ENCODE results near the gene COL4A4.
"Not testable (repeated sequence)": the region's sequence is repeated elsewhere in the genome, so short reads cannot be mapped to it uniquely, and the experiment has no call there.

Gene COL4A4

GRCh38 chr2:227079726-227080125 lies 84.3 kb downstream of the COL4A4 start:
- ATAC-seq (ENCODE audit: insufficient read depth, low read depth) (no peak), DNase-seq (no peak)
- H3K27me3 ChIP-seq (ENCODE audit: insufficient read depth, low read length, poor library complexity), result peaks cover 3% of the 10 kb centered on the region
- H3K36me3 ChIP-seq (ENCODE audit: insufficient read depth, low read length), result no peaks in the 10 kb centered on the region
- TF ChIP-seq CTCF (IDR thresholded peaks at IDR 0.05; ENCODE audit: borderline replicate concordance, extremely low read depth, low read length, poor library complexity, severe bottlenecking), result no peak
- TF ChIP-seq EZH2 (IDR thresholded peaks at IDR 0.05; ENCODE audit: borderline replicate concordance, low read depth, low read length, severe bottlenecking), result no peak
- H3K27ac ChIP-seq (ENCODE audit: low read length), result no peak overlapping the region
- no peaks in the 10 kb centered on the region for H4K20me1 ChIP-seq (ENCODE audit: insufficient read depth, low read length)
- no peaks in the 10 kb centered on the region for H3K79me2 ChIP-seq (ENCODE audit: insufficient read depth, low read length)
- H3K9ac ChIP-seq (ENCODE audit: low read depth, low read length), result no peak overlapping the region
- no peak overlapping the region for H3K4me3 ChIP-seq (ENCODE audit: low read depth in 1 of 2, low read length in 2 of 2)
- H3K4me1 ChIP-seq (ENCODE audit: insufficient read depth, low read length), result no peaks in the 10 kb centered on the region
- no peak overlapping the region for H2AFZ ChIP-seq (ENCODE audit: low read depth, low read length)
- H3K9me3 ChIP-seq (ENCODE audit: insufficient read depth, low read length, severe bottlenecking), result no peaks in the 10 kb centered on the region
- no peak overlapping the region for H3K4me2 ChIP-seq (ENCODE audit: insufficient read depth, low read length)

GRCh38 chr2:227065065-227065464 lies 98.9 kb downstream of the COL4A4 start:
- H3K36me3 ChIP-seq (ENCODE audit: insufficient read depth, low read length); DNase-seq; H2AFZ ChIP-seq (ENCODE audit: low read depth, low read length); H3K9ac ChIP-seq (ENCODE audit: low read depth, low read length); H3K9me3 ChIP-seq (ENCODE audit: insufficient read depth, low read length, severe bottlenecking); H3K27ac ChIP-seq (ENCODE audit: low read length); H3K4me1 ChIP-seq (ENCODE audit: insufficient read depth, low read length); H3K79me2 ChIP-seq (ENCODE audit: insufficient read depth, low read length); H3K4me3 ChIP-seq (ENCODE audit: low read depth in 1 of 2, low read length in 2 of 2); H3K4me2 ChIP-seq (ENCODE audit: insufficient read depth, low read length); H3K27me3 ChIP-seq (ENCODE audit: insufficient read depth, low read length, poor library complexity); ATAC-seq (ENCODE audit: insufficient read depth, low read depth); H4K20me1 ChIP-seq (ENCODE audit: insufficient read depth, low read length): not testable (repeated sequence)

GRCh38 chr2:227058888-227059399 lies 105.1 kb downstream of the COL4A4 start:
- Histone ChIP-seq H2AFZ (ENCODE audit: low read depth, low read length) (no peak overlapping the region), H3K27me3 (ENCODE audit: insufficient read depth, low read length, poor library complexity) (no peaks in the 10 kb centered on the region), H3K4me3 (ENCODE audit: low read depth in 1 of 2, low read length in 2 of 2) (no peak overlapping the region), H3K4me2 (ENCODE audit: insufficient read depth, low read length) (no peak overlapping the region), H3K4me1 (ENCODE audit: insufficient read depth, low read length) (no peaks in the 10 kb centered on the region), H4K20me1 (ENCODE audit: insufficient read depth, low read length) (no peaks in the 10 kb centered on the region), H3K79me2 (ENCODE audit: insufficient read depth, low read length) (no peaks in the 10 kb centered on the region), H3K9ac (ENCODE audit: low read depth, low read length) (no peak overlapping the region), H3K36me3 (ENCODE audit: insufficient read depth, low read length) (no peaks in the 10 kb centered on the region), H3K27ac (ENCODE audit: low read length) (no peak overlapping the region), H3K9me3 (ENCODE audit: insufficient read depth, low read length, severe bottlenecking) (no peaks in the 10 kb centered on the region)
- TF ChIP-seq CTCF (IDR thresholded peaks at IDR 0.05; ENCODE audit: borderline replicate concordance, extremely low read depth, low read length, poor library complexity, severe bottlenecking), result no peak
- no peak for TF ChIP-seq EZH2 (IDR thresholded peaks at IDR 0.05; ENCODE audit: borderline replicate concordance, low read depth, low read length, severe bottlenecking)
- ATAC-seq (ENCODE audit: insufficient read depth, low read depth), result no peak
- DNase-seq, result no peak

GRCh38 chr2:227057743-227058447 lies 106.1 kb downstream of the COL4A4 start:
- ATAC-seq (ENCODE audit: insufficient read depth, low read depth) (no peak), DNase-seq (no peak)
- no peaks in the 10 kb centered on the region for H3K79me2 ChIP-seq (ENCODE audit: insufficient read depth, low read length)
- TF ChIP-seq EZH2 (IDR thresholded peaks at IDR 0.05; ENCODE audit: borderline replicate concordance, low read depth, low read length, severe bottlenecking) (no peak), CTCF (IDR thresholded peaks at IDR 0.05; ENCODE audit: borderline replicate concordance, extremely low read depth, low read length, poor library complexity, severe bottlenecking) (no peak)
- H3K27me3 ChIP-seq (ENCODE audit: insufficient read depth, low read length, poor library complexity), result no peaks in the 10 kb centered on the region
- H3K9me3 ChIP-seq (ENCODE audit: insufficient read depth, low read length, severe bottlenecking), result no peaks in the 10 kb centered on the region
- H3K4me1 ChIP-seq (ENCODE audit: insufficient read depth, low read length), result no peaks in the 10 kb centered on the region
- H3K27ac ChIP-seq (ENCODE audit: low read length), result no peak overlapping the region
- no peak overlapping the region for H3K4me2 ChIP-seq (ENCODE audit: insufficient read depth, low read length)
- no peaks in the 10 kb centered on the region for H4K20me1 ChIP-seq (ENCODE audit: insufficient read depth, low read length)
- no peak overlapping the region for H3K4me3 ChIP-seq (ENCODE audit: low read depth in 1 of 2, low read length in 2 of 2)
- H3K9ac ChIP-seq (ENCODE audit: low read depth, low read length), result no peak overlapping the region
- no peak overlapping the region for H2AFZ ChIP-seq (ENCODE audit: low read depth, low read length)
- no peaks in the 10 kb centered on the region for H3K36me3 ChIP-seq (ENCODE audit: insufficient read depth, low read length)

Measured in DND-41 (cell line).